Chondrocyte (in vitro differentiated cells): Measurements from ENCODE around the gene DDX31. TPM values are rescaled to one million over a fixed set of nuclear protein-coding genes. Genes with fewer than 3 reads are reported as not detected.

Experiments used
- DNase-seq: peaks from one replicate; pipeline ENCODE4 v3.0.0; 2021; ENCODE audit warnings: mixed read lengths, low spot score
- H3K27ac Mint-ChIP-seq: one replicate; pipeline ENCODE4 v1.8.0; 2021; ENCODE audit warnings: mild to moderate bottlenecking, moderate library complexity, mixed read lengths; ENCODE audit not compliant: unreplicated experiment
- H3K27me3 Mint-ChIP-seq: 2 replicates; pipeline ENCODE4 v1.8.0; 2021; ENCODE audit warnings: low read depth, mixed read lengths
- H3K36me3 Mint-ChIP-seq: 2 replicates; pipeline ENCODE4 v1.8.0; 2021; ENCODE audit warnings: low read depth, mixed read lengths
- H3K4me1 Mint-ChIP-seq: 2 replicates; pipeline ENCODE4 v1.8.0; 2021; ENCODE audit warnings: low read depth, mild to moderate bottlenecking, mixed read lengths
- H3K4me3 Mint-ChIP-seq: one replicate; pipeline ENCODE4 v1.8.0; 2021; ENCODE audit warnings: mild to moderate bottlenecking, moderate library complexity, mixed read lengths; ENCODE audit not compliant: unreplicated experiment
- H3K9me3 Mint-ChIP-seq: 2 replicates; pipeline ENCODE4 v1.8.0; 2021; ENCODE audit warnings: low read depth, mixed read lengths
- total RNA-seq: library from RNA; stranded (reverse); gene quantifications from 3 replicates; pipeline ENCODE4 v1.2.1, GENCODE V29; 2021
- TF ChIP-seq, protein P1 (sequence below): fragments of 200-600 bp; sonication (generic); IDR thresholded peaks from 2 replicates; pipeline ENCODE4 v1.5.0; 2021; ENCODE audit warnings: antibody characterized with exemption, mild to moderate bottlenecking, moderate library complexity

The DDX31 gene
- total RNA-seq, 1 donor from 2014 or later: 11.9 TPM

DNA sequence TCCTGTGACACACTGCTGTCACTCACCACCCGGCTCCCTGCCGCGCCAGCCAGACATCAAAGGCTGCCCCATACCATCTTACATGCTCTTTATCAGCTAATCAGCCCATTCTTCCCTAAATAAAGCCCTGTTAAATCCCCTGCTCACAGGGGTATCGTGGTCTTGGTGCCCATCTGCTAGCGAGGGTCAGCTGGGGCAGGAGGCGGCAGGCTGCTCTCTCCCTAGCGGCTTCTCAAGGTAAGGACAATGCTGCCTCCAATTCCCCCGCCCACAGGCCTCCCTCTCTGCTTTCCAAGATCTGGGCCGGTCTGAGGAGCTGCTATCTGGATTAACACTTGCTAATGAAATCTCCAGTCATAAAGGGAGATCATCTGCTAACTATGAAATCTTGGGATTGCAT, 60.6 kb downstream of the DDX31 start:
- TF ChIP-seq, protein P1, sequence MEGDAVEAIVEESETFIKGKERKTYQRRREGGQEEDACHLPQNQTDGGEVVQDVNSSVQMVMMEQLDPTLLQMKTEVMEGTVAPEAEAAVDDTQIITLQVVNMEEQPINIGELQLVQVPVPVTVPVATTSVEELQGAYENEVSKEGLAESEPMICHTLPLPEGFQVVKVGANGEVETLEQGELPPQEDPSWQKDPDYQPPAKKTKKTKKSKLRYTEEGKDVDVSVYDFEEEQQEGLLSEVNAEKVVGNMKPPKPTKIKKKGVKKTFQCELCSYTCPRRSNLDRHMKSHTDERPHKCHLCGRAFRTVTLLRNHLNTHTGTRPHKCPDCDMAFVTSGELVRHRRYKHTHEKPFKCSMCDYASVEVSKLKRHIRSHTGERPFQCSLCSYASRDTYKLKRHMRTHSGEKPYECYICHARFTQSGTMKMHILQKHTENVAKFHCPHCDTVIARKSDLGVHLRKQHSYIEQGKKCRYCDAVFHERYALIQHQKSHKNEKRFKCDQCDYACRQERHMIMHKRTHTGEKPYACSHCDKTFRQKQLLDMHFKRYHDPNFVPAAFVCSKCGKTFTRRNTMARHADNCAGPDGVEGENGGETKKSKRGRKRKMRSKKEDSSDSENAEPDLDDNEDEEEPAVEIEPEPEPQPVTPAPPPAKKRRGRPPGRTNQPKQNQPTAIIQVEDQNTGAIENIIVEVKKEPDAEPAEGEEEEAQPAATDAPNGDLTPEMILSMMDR: no peak
- Mint-ChIP-seq H3K4me3 (no peak overlapping the region), H3K27me3 (no peaks in the 10 kb centered on the region), H3K9me3 (no peaks in the 10 kb centered on the region), H3K36me3 (peaks cover 47% of the 10 kb centered on the region), H3K27ac (no peak overlapping the region), H3K4me1 (no peaks in the 10 kb centered on the region)
- no peak for DNase-seq

DNA sequence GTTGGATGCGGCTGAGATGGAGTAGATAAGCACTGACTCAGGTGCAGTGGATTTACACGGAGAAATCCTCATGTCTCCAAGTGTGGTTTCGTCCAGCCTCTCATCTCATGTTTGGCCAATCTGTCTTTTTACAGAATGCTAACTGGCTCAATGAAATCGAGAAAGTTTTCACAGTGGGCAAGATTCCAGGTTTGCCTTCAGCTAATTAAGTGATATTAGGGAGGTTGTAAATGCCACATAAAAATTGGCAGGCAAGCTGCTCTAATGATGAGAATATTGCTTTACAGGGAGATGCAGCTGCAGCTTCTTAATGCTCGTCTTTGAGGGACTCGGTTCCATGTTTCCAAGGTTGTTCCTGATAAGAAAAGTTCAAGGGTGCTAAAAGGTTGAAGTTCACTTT, 63.7 kb downstream of the DDX31 start:
- H3K27me3 Mint-ChIP-seq: no peaks in the 10 kb centered on the region
- no peaks in the 10 kb centered on the region for H3K9me3 Mint-ChIP-seq
- H3K4me3 Mint-ChIP-seq: no peak overlapping the region
- H3K4me1 Mint-ChIP-seq: no peaks in the 10 kb centered on the region
- peaks cover 34% of the 10 kb centered on the region for H3K36me3 Mint-ChIP-seq
- TF ChIP-seq, protein P1: no peak
- DNase-seq: no peak
- no peak overlapping the region for H3K27ac Mint-ChIP-seq

DNA sequence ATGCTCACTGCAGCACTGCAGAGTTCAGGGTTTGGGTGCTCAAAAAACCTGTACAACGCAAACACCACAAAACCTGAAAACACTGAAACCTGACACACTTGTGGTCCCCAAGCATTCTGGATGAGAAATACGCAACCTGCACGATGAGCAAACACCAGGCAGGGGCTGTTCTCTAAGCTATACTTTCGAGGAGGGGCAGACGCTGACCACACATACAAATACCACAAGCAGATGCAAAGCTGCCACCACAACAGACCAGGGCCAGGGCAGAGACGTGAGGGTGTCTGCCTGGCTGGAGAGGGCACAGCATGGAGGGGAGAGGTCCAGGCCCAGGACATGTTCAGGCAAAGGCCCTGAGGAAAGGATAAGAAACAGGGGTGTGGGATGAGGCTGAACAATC, 64.4 kb downstream of the DDX31 start:
- H3K4me3 Mint-ChIP-seq: no peak overlapping the region
- no peak overlapping the region for H3K27ac Mint-ChIP-seq
- no peaks in the 10 kb centered on the region for H3K4me1 Mint-ChIP-seq
- H3K27me3 Mint-ChIP-seq: no peaks in the 10 kb centered on the region
- DNase-seq: no peak
- peaks cover 31% of the 10 kb centered on the region for H3K36me3 Mint-ChIP-seq
- no peaks in the 10 kb centered on the region for H3K9me3 Mint-ChIP-seq
- TF ChIP-seq, protein P1: no peak

DNA sequence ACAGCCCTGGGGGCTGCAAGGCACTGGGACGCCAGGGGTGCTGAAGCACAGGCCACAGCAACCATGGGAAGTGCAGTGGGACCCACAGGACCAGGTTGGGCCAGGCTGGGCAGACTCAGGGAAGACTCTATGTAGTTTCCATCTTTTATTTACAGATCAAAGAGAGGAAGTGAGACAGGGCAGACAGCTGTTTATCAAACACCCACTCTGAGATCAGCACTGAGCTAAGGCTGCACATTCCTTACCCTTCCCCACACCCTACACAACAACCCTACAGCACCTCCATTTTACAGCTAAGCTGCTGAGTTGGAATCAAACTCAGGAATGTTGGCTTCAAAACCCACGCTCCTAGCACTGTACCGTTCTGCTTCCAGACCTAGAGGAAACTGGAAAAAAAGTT, 67.6 kb downstream of the DDX31 start:
- no peaks in the 10 kb centered on the region for H3K27me3 Mint-ChIP-seq
- H3K27ac Mint-ChIP-seq: no peak overlapping the region
- H3K4me3 Mint-ChIP-seq: no peak overlapping the region
- no peaks in the 10 kb centered on the region for H3K9me3 Mint-ChIP-seq
- H3K36me3 Mint-ChIP-seq: peaks cover 21% of the 10 kb centered on the region
- DNase-seq: no peak
- H3K4me1 Mint-ChIP-seq: peaks cover 6% of the 10 kb centered on the region
- TF ChIP-seq, protein P1: no peak

DNA sequence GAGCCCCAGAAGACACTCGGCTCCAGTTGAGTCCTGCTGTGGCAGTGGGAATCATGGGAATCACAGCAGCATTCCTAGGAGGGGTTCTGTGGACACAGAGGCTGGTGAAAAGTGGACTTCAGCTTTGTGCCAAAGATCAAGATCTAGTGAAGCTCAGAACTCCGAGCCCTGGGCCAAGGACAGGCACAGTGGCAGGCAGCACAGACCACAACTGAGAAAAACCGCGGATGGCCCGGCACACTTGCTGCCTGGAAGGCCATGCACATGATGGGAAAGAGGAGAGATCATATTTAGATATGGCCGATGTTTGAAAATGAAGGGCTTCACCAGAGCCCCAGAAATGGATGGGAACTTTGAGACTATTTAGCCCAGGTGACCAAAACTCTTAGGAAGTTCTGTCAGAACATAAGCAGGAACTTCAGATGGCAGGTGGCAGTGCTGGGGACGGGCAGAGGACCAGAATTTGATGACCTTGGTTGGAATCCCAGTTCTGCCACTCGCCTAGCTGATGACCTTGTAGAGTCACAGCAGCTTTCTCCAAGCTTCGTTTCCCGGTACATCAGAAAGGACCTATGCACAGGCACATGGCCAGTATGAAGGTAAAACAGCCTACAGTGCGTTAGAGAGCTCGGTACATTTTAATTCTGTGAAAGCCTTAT, 69.3 kb downstream of the DDX31 start:
- no peaks in the 10 kb centered on the region for H3K9me3 Mint-ChIP-seq
- H3K4me1 Mint-ChIP-seq: peaks cover 12% of the 10 kb centered on the region
- no peaks in the 10 kb centered on the region for H3K27me3 Mint-ChIP-seq
- TF ChIP-seq, protein P1: no peak
- H3K4me3 Mint-ChIP-seq: no peak overlapping the region
- no peak for DNase-seq
- no peak overlapping the region for H3K27ac Mint-ChIP-seq
- peaks cover 17% of the 10 kb centered on the region for H3K36me3 Mint-ChIP-seq
